GM12874 (cell line): ENCODE measurements around the gene PELI2.

ENCODE experiments used
- TF ChIP-seq, protein P1 (sequence below): IDR thresholded peaks from 2 replicates; pipeline ENCODE4 v1.5.1; 2011; ENCODE audit warnings: low read depth, mild to moderate bottlenecking, control low read depth, low read length, moderate library complexity; ENCODE audit not compliant: insufficient read depth

Gene PELI2

DNA sequence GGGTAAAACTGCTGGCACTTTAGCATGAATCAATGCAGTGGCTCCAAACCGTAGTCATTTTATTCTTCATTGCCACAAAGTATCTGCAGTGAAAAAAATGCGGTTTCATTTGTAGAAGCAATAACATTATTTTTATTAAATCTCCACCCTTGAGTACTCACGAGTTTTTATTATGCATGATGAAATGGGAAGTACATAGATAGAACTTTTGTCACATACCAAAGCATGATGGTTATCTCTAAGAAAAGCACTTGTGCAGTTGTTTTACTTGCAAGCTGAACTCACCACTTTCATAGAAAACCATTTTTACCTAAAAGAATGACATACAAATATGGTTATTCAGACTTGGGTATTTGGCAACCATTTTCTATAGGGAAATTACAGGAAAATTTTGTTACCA, 90.3 kb downstream of the PELI2 start:
- TF ChIP-seq, protein P1, sequence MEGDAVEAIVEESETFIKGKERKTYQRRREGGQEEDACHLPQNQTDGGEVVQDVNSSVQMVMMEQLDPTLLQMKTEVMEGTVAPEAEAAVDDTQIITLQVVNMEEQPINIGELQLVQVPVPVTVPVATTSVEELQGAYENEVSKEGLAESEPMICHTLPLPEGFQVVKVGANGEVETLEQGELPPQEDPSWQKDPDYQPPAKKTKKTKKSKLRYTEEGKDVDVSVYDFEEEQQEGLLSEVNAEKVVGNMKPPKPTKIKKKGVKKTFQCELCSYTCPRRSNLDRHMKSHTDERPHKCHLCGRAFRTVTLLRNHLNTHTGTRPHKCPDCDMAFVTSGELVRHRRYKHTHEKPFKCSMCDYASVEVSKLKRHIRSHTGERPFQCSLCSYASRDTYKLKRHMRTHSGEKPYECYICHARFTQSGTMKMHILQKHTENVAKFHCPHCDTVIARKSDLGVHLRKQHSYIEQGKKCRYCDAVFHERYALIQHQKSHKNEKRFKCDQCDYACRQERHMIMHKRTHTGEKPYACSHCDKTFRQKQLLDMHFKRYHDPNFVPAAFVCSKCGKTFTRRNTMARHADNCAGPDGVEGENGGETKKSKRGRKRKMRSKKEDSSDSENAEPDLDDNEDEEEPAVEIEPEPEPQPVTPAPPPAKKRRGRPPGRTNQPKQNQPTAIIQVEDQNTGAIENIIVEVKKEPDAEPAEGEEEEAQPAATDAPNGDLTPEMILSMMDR: no peak

DNA sequence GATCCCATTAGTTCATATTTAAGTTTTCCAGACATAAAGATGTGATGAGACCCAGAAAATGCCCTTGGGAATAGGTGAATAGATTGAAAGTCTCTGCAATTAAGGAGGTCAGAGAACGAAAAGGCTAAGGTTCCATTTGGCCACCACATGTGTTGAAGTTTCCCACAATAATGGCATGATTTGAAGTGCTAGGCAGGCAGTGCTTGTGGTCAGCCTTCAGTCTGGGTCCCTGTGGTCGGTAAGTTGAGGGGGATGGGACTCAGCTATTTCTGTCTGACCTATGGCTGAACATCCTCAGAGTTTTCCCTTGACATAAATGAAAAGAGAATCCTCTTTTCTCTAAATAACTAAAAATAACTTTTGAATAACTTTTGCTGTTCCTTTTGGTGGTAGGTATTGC, 92.4 kb downstream of the PELI2 start:
- TF ChIP-seq, protein P1: no peak

DNA sequence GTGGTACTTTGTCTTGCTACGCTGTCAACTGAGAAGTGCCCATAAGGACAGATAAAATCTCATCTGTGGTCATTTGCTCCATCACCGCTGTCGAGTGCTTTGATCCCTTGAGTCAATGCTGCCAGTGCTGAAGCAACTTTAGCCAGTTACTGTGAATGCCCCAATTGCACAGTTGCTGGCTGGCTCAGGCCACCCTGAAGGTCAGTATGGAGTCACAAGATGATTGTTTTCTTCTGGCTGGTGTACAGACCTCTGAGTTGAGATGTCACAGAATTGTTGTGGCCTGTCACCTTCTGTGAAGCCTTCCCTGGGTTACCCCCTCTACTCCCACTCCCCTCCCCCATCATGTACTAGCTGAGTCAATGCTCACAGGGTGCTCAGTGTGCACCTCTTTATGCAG, 92.9 kb downstream of the PELI2 start:
- TF ChIP-seq, protein P1: no peak

DNA sequence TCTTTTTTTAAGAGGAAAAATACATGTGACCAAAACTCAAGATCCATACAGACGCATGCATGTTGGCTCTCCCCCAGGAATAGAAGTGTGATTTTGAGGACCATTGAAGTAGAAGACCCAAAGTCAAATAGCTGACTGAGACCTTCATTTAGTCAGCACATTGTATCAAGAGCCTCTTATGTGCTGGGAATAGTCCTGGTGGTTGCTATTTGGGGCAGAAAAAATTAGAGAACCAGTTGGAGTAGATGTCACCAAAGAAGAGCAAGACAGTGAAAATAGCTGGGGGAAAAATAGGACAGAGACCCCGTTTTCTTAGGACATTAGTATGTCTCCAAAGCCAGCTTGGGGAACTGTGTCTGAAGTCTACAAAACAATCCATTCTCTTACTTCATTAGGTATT, 93.6 kb downstream of the PELI2 start:
- TF ChIP-seq, protein P1: no peak

DNA sequence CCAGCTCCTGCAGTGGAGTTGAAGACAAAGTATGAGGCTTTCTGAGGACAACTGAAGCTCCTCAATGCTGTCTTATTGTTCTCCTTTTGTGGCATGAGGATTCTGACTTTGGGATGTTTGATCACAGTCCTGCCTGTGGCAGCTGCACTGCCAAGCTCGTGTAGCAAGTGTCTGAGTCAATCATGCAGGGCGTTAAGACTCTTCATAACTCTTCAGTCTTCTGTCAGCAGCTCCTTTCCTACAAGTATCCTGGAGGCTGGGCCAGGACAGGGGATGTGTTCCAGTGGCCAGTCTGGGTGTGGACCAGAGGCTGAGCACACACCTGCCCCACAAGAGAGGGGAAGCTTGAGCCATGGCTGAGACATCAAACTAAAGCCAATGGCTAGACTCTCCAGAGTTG, 94.3 kb downstream of the PELI2 start:
- TF ChIP-seq, protein P1: no peak

DNA sequence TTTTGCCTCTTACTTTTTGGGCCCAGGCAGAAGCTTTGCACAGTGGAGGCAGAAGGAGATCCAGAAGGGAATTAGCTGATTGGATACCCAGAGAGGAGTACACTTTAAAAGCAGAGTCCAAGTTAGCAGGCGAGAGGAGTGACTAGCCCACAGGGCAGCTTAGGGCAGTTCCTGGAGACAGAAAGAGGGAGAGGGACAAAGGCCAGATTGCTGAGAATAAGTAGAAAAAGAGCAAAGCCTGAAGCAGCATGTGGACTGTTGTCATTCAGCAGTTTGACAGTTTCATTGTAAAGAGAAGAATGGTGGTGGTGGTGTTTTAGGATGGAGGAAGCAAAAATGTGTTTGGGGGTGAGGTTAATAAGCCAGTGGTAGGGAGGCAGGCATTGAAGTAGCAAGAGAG, 95.1 kb downstream of the PELI2 start:
- TF ChIP-seq, protein P1: no peak

DNA sequence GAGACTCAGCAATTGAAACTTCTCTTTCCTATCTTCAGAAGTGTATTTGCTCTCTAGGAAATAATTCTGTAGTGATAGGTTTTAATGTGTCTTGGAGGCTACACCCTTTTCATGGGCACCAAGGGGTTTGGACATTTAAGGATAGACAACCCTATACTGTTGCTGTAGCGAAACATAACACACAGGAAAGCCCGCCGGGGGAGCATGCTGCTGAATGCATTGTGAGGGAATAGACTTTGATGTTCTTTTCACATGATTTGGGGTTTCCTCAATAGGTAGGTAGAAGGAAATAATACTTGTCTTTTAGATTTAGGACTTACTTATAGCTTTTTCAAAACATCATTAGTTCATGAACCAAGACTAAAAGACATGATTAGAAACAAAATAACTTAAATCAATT, 97.0 kb downstream of the PELI2 start:
- TF ChIP-seq, protein P1: no peak
